ENCODE results near the gene KLHL18.

DNA sequence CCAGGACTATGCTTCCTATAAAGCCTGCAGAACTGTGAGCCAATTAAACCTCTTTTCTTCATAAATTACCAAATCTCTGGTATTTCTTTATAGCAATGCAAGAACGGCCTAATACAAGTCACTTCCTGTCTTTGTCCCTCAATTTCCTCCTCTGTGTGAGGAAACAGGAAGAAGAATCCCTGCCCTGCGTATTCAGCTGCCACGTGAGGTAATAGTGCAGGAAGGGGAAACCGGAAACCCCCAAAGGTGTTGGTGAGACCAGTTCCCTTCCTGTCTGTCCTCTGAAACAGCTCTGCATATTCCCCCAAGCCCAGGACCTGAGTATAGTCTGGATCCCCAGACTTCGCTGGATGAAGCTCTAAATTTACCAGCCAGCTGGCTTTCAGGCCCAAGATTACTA, 80.0 kb downstream of the KLHL18 start:
- no peak for TF ChIP-seq POLR2AphosphoS5 (IDR thresholded peaks at IDR 0.05; ENCODE audit: borderline replicate concordance, low read depth, low read length)
- no peak for TF ChIP-seq EZH2 (IDR thresholded peaks at IDR 0.05)
